H9 (cell line): ENCODE measurements around the gene RPS28. TPM values are rescaled to one million over a fixed set of nuclear protein-coding genes. Genes with fewer than 3 reads are reported as not detected.

Experiments used
- DNase-seq: peaks from one replicate; pipeline ENCODE4 v3.0.0-alpha.2; 2017
- H2AFZ ChIP-seq: one replicate; pipeline ENCODE4 v1.6.1; 2013; ENCODE audit warnings: mild to moderate bottlenecking, low read length, control low read depth, moderate library complexity
- H2AK5ac ChIP-seq: 2 replicates; pipeline ENCODE4 v1.6.1; 2013; ENCODE audit warnings: low read length, control low read depth, mixed read lengths; ENCODE audit not compliant: insufficient read length
- H2BK120ac ChIP-seq: one replicate; pipeline ENCODE4 v1.6.1; 2013; ENCODE audit warnings: low read depth, mild to moderate bottlenecking, low read length, control low read depth, inconsistent platforms; ENCODE audit not compliant: poor library complexity, severe bottlenecking
- H2BK12ac ChIP-seq: 2 replicates; pipeline ENCODE4 v1.6.1; 2013; ENCODE audit warnings: low read length, control low read depth, mixed read lengths, low read depth; ENCODE audit not compliant: insufficient read length
- H2BK15ac ChIP-seq: 2 replicates; pipeline ENCODE4 v1.6.1; 2013; ENCODE audit warnings: low read depth, low read length, control low read depth
- H2BK20ac ChIP-seq: one replicate; pipeline ENCODE4 v1.6.1; 2013; ENCODE audit warnings: low read depth, mild to moderate bottlenecking, low read length, control low read depth, inconsistent platforms; ENCODE audit not compliant: poor library complexity, severe bottlenecking
- H2BK5ac ChIP-seq: 2 replicates; pipeline ENCODE4 v1.6.1; 2013; ENCODE audit warnings: low read length, control low read depth, mixed read lengths; ENCODE audit not compliant: insufficient read length
- H3K14ac ChIP-seq: 2 replicates; pipeline ENCODE4 v1.6.1; 2013; ENCODE audit warnings: low read length, control low read depth; ENCODE audit not compliant: insufficient read depth
- H3K18ac ChIP-seq: 2 replicates; pipeline ENCODE4 v1.6.1; 2013; ENCODE audit warnings: low read depth, mild to moderate bottlenecking, mixed read lengths, low read length, control low read depth; ENCODE audit not compliant: insufficient read length
- H3K23ac ChIP-seq: 2 replicates; pipeline ENCODE4 v1.6.1; 2013; ENCODE audit warnings: low read length, control low read depth, mixed read lengths, low read depth; ENCODE audit not compliant: insufficient read length
- H3K23me2 ChIP-seq: 2 replicates; pipeline ENCODE4 v1.6.1; 2013; ENCODE audit warnings: low read depth, mild to moderate bottlenecking, mixed read lengths, low read length, control low read depth; ENCODE audit not compliant: insufficient read length, poor library complexity, severe bottlenecking
- H3K27ac ChIP-seq: 2 replicates; pipeline ENCODE4 v1.5.1; 2013; ENCODE audit warnings: low read length, control low read depth, mixed read lengths, low read depth; ENCODE audit not compliant: insufficient read length
- H3K27me3 ChIP-seq: 2 replicates; pipeline ENCODE4 v1.6.1; 2013; ENCODE audit warnings: low read length, control low read depth, inconsistent platforms; ENCODE audit not compliant: insufficient read depth
- H3K4ac ChIP-seq: 2 replicates; pipeline ENCODE4 v1.6.1; 2013; ENCODE audit warnings: low read depth, mild to moderate bottlenecking, control low read depth, inconsistent platforms, low read length, moderate library complexity
- H3K4me1 ChIP-seq: 2 replicates; pipeline ENCODE4 v1.6.1; 2013; ENCODE audit warnings: low read length, control low read depth, inconsistent platforms; ENCODE audit not compliant: insufficient read depth
- H3K4me2 ChIP-seq: 2 replicates; pipeline ENCODE4 v1.6.1; 2013; ENCODE audit warnings: low read length, control low read depth, mixed read lengths; ENCODE audit not compliant: insufficient read length, insufficient read depth
- H3K56ac ChIP-seq: 2 replicates; pipeline ENCODE4 v1.6.1; 2013; ENCODE audit warnings: low read depth, mild to moderate bottlenecking, mixed read lengths, low read length, control low read depth; ENCODE audit not compliant: insufficient read length
- H3K79me1 ChIP-seq: 2 replicates; pipeline ENCODE4 v1.6.1; 2013; ENCODE audit warnings: low read depth, mild to moderate bottlenecking, moderate library complexity, low read length, control low read depth, inconsistent platforms; ENCODE audit not compliant: insufficient read depth, poor library complexity, severe bottlenecking
- H3K79me2 ChIP-seq: 2 replicates; pipeline ENCODE4 v1.6.1; 2013; ENCODE audit warnings: low read length, control low read depth, inconsistent platforms; ENCODE audit not compliant: insufficient read depth
- H3K9ac ChIP-seq: 2 replicates; pipeline ENCODE4 v1.6.1; 2013; ENCODE audit warnings: low read length, control low read depth, mixed read lengths; ENCODE audit not compliant: insufficient read length; ENCODE audit errors: extremely low read depth
- H3K9me3 ChIP-seq: one replicate; pipeline ENCODE4 v1.6.1; 2013; ENCODE audit warnings: low read depth, low read length, inconsistent platforms; ENCODE audit not compliant: control insufficient read depth
- H3T11ph ChIP-seq: one replicate; pipeline ENCODE4 v1.6.1; 2013; ENCODE audit warnings: mild to moderate bottlenecking, low read length, control low read depth, inconsistent platforms
- H4K20me1 ChIP-seq: one replicate; pipeline ENCODE4 v1.6.1; 2013; ENCODE audit not compliant: control insufficient read depth, insufficient read length, insufficient read depth
- H4K5ac ChIP-seq: 2 replicates; pipeline ENCODE4 v1.6.1; 2013; ENCODE audit warnings: low read depth, mild to moderate bottlenecking, mixed read lengths, low read length, control low read depth; ENCODE audit not compliant: insufficient read length
- H4K8ac ChIP-seq: replicated peaks from 2 replicates; pipeline ENCODE4 v1.6.1; 2013; ENCODE audit warnings: low read length, control low read depth, mixed read lengths, low read depth; ENCODE audit not compliant: insufficient read length
- H4K91ac ChIP-seq: 2 replicates; pipeline ENCODE4 v1.6.1; 2013; ENCODE audit warnings: low read depth, mild to moderate bottlenecking, moderate library complexity, mixed read lengths, low read length, control low read depth; ENCODE audit not compliant: insufficient read length
- H3K27ac Mint-ChIP-seq, 3 experiments: 2 replicates in 2 of 3; 3 replicates in 1 of 3; pipeline ENCODE4 v1.8.0; 2020 to 2021; ENCODE audit warnings: mixed read lengths in 3 of 3, mild to moderate bottlenecking in 1 of 3, moderate library complexity in 1 of 3
- H3K27me3 Mint-ChIP-seq: 2 replicates; pipeline ENCODE4 v1.8.0; 2021; ENCODE audit warnings: low read depth, mild to moderate bottlenecking, moderate library complexity, mixed read lengths
- H3K36me3 Mint-ChIP-seq, 3 experiments: 2 replicates in 2 of 3; 3 replicates in 1 of 3; pipeline ENCODE4 v1.8.0; 2020 to 2021; ENCODE audit warnings: low read depth in 3 of 3, mixed read lengths in 3 of 3; ENCODE audit not compliant: insufficient read depth in 1 of 3
- H3K4me1 Mint-ChIP-seq, 2 experiments: 2 replicates each; pipeline ENCODE4 v1.8.0; 2020; ENCODE audit warnings: mixed read lengths in 2 of 2
- H3K4me3 Mint-ChIP-seq, 2 experiments: 2 replicates in 1 of 2; 3 replicates in 1 of 2; pipeline ENCODE4 v1.8.0; 2020 to 2021; ENCODE audit warnings: mild to moderate bottlenecking in 2 of 2, mixed read lengths in 2 of 2, moderate library complexity in 1 of 2
- H3K9me3 Mint-ChIP-seq, 2 experiments: 2 replicates in 1 of 2; 3 replicates in 1 of 2; pipeline ENCODE4 v1.8.0; 2020; ENCODE audit warnings: mild to moderate bottlenecking in 2 of 2, mixed read lengths in 2 of 2, moderate library complexity in 1 of 2
- CTCF ChIP-seq: fragments of 200-600 bp; sonication (generic); conservative IDR thresholded peaks from 3 replicates; pipeline ENCODE4 v1.8.0; 2021; ENCODE audit warnings: antibody characterized with exemption, mild to moderate bottlenecking
- WGBS: extraction: QIAGEN DNeasy Blood & Tissue Kit; methylation state at CpG from one replicate; pipeline ENCODE4 v1.1.7; 2013; ENCODE audit warnings: missing lambda C conversion rate, low lambda C conversion rate, mixed read lengths; ENCODE audit not compliant: insufficient read length; ENCODE audit errors: extremely low coverage; 5-methylcytosine and 5-hydroxymethylcytosine counted together
- total RNA-seq: library from RNA; stranded (reverse); gene quantifications from 2 replicates; pipeline ENCODE4 v1.2.1, GENCODE V29; 2021

Gene RPS28
- total RNA-seq, 1 experiment from 2014 or later = 1,885 TPM

GRCh38 chr19:8329996-8330395 lies 8.7 kb downstream of the RPS28 start:
- Histone ChIP-seq H3K14ac (no peak overlapping the region), H3K4me2 (no peak overlapping the region), H3K79me2 (no peaks in the 10 kb centered on the region), H3K27ac (no peak overlapping the region), H3K9ac (no peak overlapping the region), H4K91ac (no peak overlapping the region), H2BK120ac (no peak overlapping the region), H2AFZ (no peak overlapping the region), H3K27me3 (peaks cover 18% of the 10 kb centered on the region; the same call in 1 of the 2 replicates), H2BK12ac (no peak overlapping the region), H2AK5ac (no peak overlapping the region), H3K4me1 (no peaks in the 10 kb centered on the region), H3K56ac (no peak overlapping the region), H4K5ac (no peak overlapping the region), H3K79me1 (no peaks in the 10 kb centered on the region), H3K9me3 (no peaks in the 10 kb centered on the region), H4K8ac (no peak overlapping the region), H4K20me1 (no peaks in the 10 kb centered on the region), H2BK15ac (no peak overlapping the region), H2BK20ac (no peak overlapping the region), H3T11ph (no peak overlapping the region), H3K18ac (no peak overlapping the region), H2BK5ac (no peak overlapping the region), H3K4ac (no peak overlapping the region), H3K23ac (no peak overlapping the region), H3K23me2 (peaks cover 12% of the 10 kb centered on the region)
- H3K4me1 Mint-ChIP-seq = peaks cover 3 to 7% of the 10 kb centered on the region in 2 experiments; a peak in 3 of 4 replicates
- no CpG with 5 or more reads among the region's 3 CpGs for WGBS
- H3K27me3 Mint-ChIP-seq = peaks cover 35% of the 10 kb centered on the region
- H3K27ac Mint-ChIP-seq = no peak overlapping the region
- H3K9me3 Mint-ChIP-seq = peaks cover 0 to 3% of the 10 kb centered on the region in 2 experiments; a peak in 3 of 5 replicates
- TF ChIP-seq CTCF = no peak
- H3K4me3 Mint-ChIP-seq = no peak overlapping the region; a peak in 2 of 5 replicates
- H3K36me3 Mint-ChIP-seq = peaks cover 0 to 2% (median 0%) of the 10 kb centered on the region in 3 experiments; a peak in 1 of 7 replicates
- no peak for DNase-seq
